ENCODE data around the gene FAT1. TPM values are rescaled to one million over a fixed set of nuclear protein-coding genes. Genes with fewer than 3 reads are reported as not detected.

Gene FAT1
- total RNA-seq, 4 donors from 2014 or later, result 56.4 to 79.9 (median 67.7) TPM

- TF ChIP-seq CTCF (IDR thresholded peaks at IDR 0.05; ENCODE audit: low read depth), result no peak
Measured at GRCh38 chr4:186759990-186760389, 36.3 kb upstream of the FAT1 start.

GRCh38 chr4:186758929-186759682 lies 35.5 kb upstream of the FAT1 start:
- TF ChIP-seq CTCF (IDR thresholded peaks at IDR 0.05; ENCODE audit: low read depth), result no peak

GRCh38 chr4:186757696-186758355 lies 34.2 kb upstream of the FAT1 start:
- TF ChIP-seq CTCF (IDR thresholded peaks at IDR 0.05; ENCODE audit: low read depth), result no peak

- TF ChIP-seq CTCF (IDR thresholded peaks at IDR 0.05; ENCODE audit: low read depth), result no peak
Measured at GRCh38 chr4:186755550-186756519, 32.2 kb upstream of the FAT1 start.

GRCh38 chr4:186754976-186755375 lies 31.3 kb upstream of the FAT1 start:
- no peak for TF ChIP-seq CTCF (IDR thresholded peaks at IDR 0.05; ENCODE audit: low read depth)

GRCh38 chr4:186752325-186752724 lies 28.7 kb upstream of the FAT1 start:
- no peak for TF ChIP-seq CTCF (IDR thresholded peaks at IDR 0.05; ENCODE audit: low read depth)

Data from subcutaneous adipose tissue (tissue), 4 donors.